Stimulated activated effector memory CD8-positive, alpha-beta T cell treated with anti-CD3 and anti-CD28 coated beads, Interleukin-12 subunit alpha, Interleukin-12 subunit beta, amount 100 ng/mL, for 72 hours (primary cell): Measurements from ENCODE around the gene TRPC4AP.

ENCODE experiments used
- ATAC-seq: fragments of 150-1000 bp; cut with Tn5 transposase; 2 replicates; pipeline ENCODE4 v1.10.0; 2021
- DNase-seq, 2 donors: peaks; one replicate each; pipeline ENCODE4 v3.0.0; 2021 to 2022; ENCODE audit warnings: low spot score in 2 of 2
- H3K27ac Mint-ChIP-seq: one replicate; pipeline ENCODE4 v1.8.0; 2022; ENCODE audit warnings: mild to moderate bottlenecking, mixed read lengths
- H3K36me3 Mint-ChIP-seq: one replicate; pipeline ENCODE4 v1.8.0; 2022; ENCODE audit warnings: mild to moderate bottlenecking, mixed read lengths
- H3K4me1 Mint-ChIP-seq: one replicate; pipeline ENCODE4 v1.8.0; 2022; ENCODE audit warnings: mixed read lengths
- H3K4me3 Mint-ChIP-seq: one replicate; pipeline ENCODE4 v1.8.0; 2022; ENCODE audit warnings: mild to moderate bottlenecking, mixed read lengths
- H3K9me3 Mint-ChIP-seq: one replicate; pipeline ENCODE4 v1.8.0; 2022; ENCODE audit warnings: mixed read lengths

The TRPC4AP gene

GRCh38 chr20:34976286-34976685 is 116.3 kb downstream of the TRPC4AP start:
- H3K36me3 Mint-ChIP-seq: no peaks in the 10 kb centered on the region
- no peaks in the 10 kb centered on the region for H3K4me1 Mint-ChIP-seq
- no peak overlapping the region for H3K27ac Mint-ChIP-seq
- H3K9me3 Mint-ChIP-seq: no peaks in the 10 kb centered on the region
- H3K4me3 Mint-ChIP-seq: no peak overlapping the region
- no peak for DNase-seq
- no peak for ATAC-seq

- Mint-ChIP-seq H3K27ac (no peak overlapping the region), H3K4me1 (no peaks in the 10 kb centered on the region)
Observed at GRCh38 chr20:34974246-34974645, 118.4 kb downstream of the TRPC4AP start.

GRCh38 chr20:34971561-34972235 is 120.9 kb downstream of the TRPC4AP start:
- Mint-ChIP-seq H3K36me3 (peaks cover 5% of the 10 kb centered on the region), H3K4me3 (no peak overlapping the region), H3K9me3 (no peaks in the 10 kb centered on the region), H3K27ac (no peak overlapping the region), H3K4me1 (no peaks in the 10 kb centered on the region)
- no peak for ATAC-seq
- no peak for DNase-seq

More at GRCh38 chr20:34974246-34974645, 118.4 kb downstream of the TRPC4AP start:
- Mint-ChIP-seq H3K4me3 (no peak overlapping the region), H3K9me3 (no peaks in the 10 kb centered on the region), H3K36me3 (no peaks in the 10 kb centered on the region)
- DNase-seq (no peak), ATAC-seq (no peak)

DNA sequence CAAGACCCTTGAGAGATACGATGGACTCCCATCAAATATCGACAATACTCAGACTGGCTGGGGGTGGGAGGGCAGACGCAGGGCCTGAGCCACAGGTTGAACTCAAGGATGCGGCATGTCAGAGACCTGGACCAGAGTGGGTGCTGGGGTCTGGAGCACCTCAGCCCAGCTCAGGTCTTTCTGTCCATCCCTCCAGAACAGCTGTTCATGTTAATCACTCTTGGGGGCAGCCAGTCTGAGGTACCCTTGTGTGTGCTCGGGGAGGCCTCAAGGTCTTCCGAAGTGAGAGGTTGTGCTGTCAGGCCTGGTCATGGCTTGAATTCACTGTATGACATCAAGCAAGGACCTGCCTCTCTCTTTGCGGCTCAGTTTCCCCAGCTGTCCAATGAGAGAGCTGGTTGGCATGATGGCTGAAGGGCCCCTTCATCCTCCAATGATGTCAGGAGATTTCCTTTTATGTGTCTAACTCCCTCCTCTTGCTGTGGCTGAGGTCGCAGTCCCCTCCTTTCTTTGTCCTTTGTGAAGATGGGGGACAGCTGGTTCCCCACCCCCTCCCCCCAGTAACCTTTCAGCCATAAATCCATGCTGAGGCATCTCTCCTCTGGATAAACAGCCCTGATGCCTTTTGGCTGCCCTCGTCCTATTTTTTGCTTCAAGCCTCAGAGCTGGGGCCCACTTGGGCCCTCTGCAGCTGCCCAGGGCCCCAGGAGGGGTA is 121.6 kb downstream of the TRPC4AP start:
- H3K9me3 Mint-ChIP-seq: no peaks in the 10 kb centered on the region
- DNase-seq (no peak), ATAC-seq (peak; percentile 31)
- no peaks in the 10 kb centered on the region for H3K4me1 Mint-ChIP-seq
- H3K27ac Mint-ChIP-seq: no peak overlapping the region
- H3K4me3 Mint-ChIP-seq: no peak overlapping the region
- peaks cover 5% of the 10 kb centered on the region for H3K36me3 Mint-ChIP-seq

GRCh38 chr20:34970193-34970840 is 122.3 kb downstream of the TRPC4AP start:
- Mint-ChIP-seq H3K9me3 (no peaks in the 10 kb centered on the region), H3K27ac (no peak overlapping the region), H3K4me1 (no peaks in the 10 kb centered on the region), H3K36me3 (peaks cover 5% of the 10 kb centered on the region), H3K4me3 (no peak overlapping the region)
- ATAC-seq (no peak), DNase-seq (no peak)

DNA sequence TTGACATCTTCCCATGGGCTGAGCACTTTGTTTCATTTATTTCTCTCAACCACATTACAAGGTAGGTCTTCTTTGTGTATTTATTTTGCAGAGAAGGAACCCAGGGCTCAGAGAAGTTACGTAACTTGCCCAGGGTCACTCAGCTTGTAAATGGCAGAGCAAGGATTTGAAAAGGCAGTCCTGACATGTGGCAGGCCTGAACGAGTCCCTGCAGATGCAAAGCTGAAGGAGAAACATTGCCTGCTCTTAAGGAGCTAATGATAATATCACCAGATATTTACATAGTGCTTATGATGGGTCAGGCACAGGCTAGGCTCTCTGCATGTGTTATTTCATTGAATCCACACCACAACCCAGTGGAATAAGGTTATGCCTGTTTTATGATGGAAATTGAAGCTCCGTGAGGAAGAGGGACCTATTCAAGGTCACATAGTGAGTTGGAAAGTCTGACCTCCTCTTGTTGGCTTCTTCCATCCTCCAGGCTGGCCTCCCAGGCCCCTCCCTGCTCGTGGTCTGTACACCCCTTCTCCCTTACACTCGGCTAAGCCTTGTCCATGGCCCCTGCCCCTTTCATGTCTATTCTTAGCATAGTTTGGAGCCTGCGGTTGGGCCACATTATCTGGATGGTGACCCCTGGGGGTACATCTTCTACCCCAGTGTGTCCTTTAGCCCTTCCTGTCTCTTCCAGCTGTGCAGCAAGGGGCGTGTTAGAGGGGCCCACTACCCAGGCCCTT is 124.4 kb downstream of the TRPC4AP start:
- ATAC-seq (no peak), DNase-seq (no peak)
- Mint-ChIP-seq H3K9me3 (no peaks in the 10 kb centered on the region), H3K27ac (peak overlapping the region; percentile 16), H3K36me3 (peaks cover 5% of the 10 kb centered on the region), H3K4me1 (no peaks in the 10 kb centered on the region), H3K4me3 (no peak overlapping the region)

GRCh38 chr20:34967421-34967820 is 125.2 kb downstream of the TRPC4AP start:
- H3K4me1 Mint-ChIP-seq: no peaks in the 10 kb centered on the region
- H3K4me3 Mint-ChIP-seq: no peak overlapping the region
- DNase-seq: no peak
- no peak overlapping the region for H3K27ac Mint-ChIP-seq
- ATAC-seq: no peak
- no peaks in the 10 kb centered on the region for H3K9me3 Mint-ChIP-seq
- H3K36me3 Mint-ChIP-seq: peaks cover 5% of the 10 kb centered on the region

GRCh38 chr20:34965051-34965450 is 127.6 kb downstream of the TRPC4AP start:
- Mint-ChIP-seq H3K4me3 (no peak overlapping the region), H3K4me1 (peaks cover 7% of the 10 kb centered on the region), H3K9me3 (no peaks in the 10 kb centered on the region), H3K36me3 (peaks cover 5% of the 10 kb centered on the region), H3K27ac (no peak overlapping the region)
- ATAC-seq: no peak
- DNase-seq: no peak

GRCh38 chr20:34964486-34964885 is 128.1 kb downstream of the TRPC4AP start:
- peaks cover 5% of the 10 kb centered on the region for H3K36me3 Mint-ChIP-seq
- DNase-seq: no peak

DNA sequence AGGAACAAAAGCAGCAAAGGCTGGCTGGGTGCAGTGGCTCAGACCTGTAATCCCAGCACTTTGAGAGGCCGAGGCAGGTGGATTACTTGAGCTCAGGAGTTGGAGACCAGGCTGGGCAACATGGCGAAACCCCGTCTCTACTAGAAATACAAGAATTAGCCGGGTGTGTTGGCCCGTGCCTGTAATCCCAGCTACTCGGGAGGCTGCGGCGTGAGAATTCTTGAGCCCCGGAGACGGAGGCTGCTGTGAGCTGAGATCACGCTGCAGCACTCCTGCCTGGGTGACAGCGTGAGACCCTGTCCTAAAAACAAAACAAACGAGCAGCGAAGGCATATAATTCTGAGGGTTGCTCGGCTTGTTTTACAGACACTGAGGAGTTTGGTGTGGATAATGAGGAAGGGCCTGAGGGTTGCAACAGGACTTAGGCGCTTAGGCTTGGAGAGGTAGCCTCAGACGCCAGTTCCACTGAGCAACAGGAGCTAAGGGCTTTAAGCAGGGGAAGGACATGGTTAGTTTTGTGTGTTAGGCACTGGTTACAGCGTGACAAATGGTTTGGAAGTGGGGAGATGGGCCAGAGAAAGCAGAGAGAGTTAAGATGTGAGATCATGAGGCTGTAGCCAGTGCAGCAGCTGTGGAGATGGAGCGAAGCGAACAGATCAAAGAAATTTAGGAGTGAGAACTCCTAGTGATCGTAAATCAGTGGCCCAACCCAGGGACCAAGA is 135.7 kb downstream of the TRPC4AP start:
- Mint-ChIP-seq H3K27ac (no peak overlapping the region), H3K36me3 (peaks cover 10% of the 10 kb centered on the region), H3K4me1 (peaks cover 38% of the 10 kb centered on the region), H3K4me3 (peak overlapping the region; percentile 98), H3K9me3 (no peaks in the 10 kb centered on the region)
- no peak for ATAC-seq
- DNase-seq: no peak

More at GRCh38 chr20:34964486-34964885, 128.1 kb downstream of the TRPC4AP start:
- no peak for ATAC-seq
- no peaks in the 10 kb centered on the region for H3K9me3 Mint-ChIP-seq
- peaks cover 7% of the 10 kb centered on the region for H3K4me1 Mint-ChIP-seq
- no peak overlapping the region for H3K4me3 Mint-ChIP-seq
- H3K27ac Mint-ChIP-seq: no peak overlapping the region

DNA sequence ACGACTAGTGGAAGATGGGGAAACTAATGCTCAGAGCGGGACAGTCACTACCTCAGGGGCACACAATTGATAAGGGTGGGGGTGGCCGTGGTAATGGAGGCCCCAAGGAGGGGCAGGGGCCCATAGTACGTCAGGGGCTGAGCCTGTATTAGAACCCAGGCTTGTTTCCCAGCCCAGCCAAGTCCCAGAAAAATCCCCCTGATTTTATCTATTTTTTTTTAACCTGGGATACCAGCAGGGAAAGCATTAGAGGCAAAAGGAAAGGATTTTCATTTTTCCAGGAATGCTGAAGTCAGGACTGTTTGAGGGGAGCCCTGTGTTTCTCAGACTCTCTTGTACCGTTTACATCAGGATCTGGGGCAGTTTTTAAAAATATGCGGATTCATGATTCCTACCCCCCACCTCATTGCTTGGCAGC is 136.6 kb downstream of the TRPC4AP start:
- Mint-ChIP-seq H3K4me1 (peaks cover 43% of the 10 kb centered on the region), H3K4me3 (peak overlapping the region; percentile 98), H3K9me3 (no peaks in the 10 kb centered on the region), H3K27ac (peak overlapping the region; percentile 99), H3K36me3 (peaks cover 10% of the 10 kb centered on the region)
- DNase-seq (no peak), ATAC-seq (no peak)

GRCh38 chr20:34955231-34956040 is 137.2 kb downstream of the TRPC4AP start, which contains the start of the genes GSS and MYH7B:
GSS (minus strand) TSS chr20:34955806; CDS start chr20:34951852, 3,954 bp downstream.
MYH7B (plus strand) TSS chr20:34955868; CDS start chr20:34978006, 22,138 bp downstream.
- Mint-ChIP-seq H3K4me3 (peak within 1 kb of the TSS; percentile 98), H3K4me1 (peaks cover 38% of the 10 kb centered on the region), H3K36me3 (peaks cover 13% of the 10 kb centered on the region), H3K9me3 (no peaks in the 10 kb centered on the region), H3K27ac (peak within 1 kb of the TSS; percentile 99)
- ATAC-seq (peak; percentile 95), DNase-seq (peak; percentile 100)

GRCh38 chr20:34954904-34955230 is 137.7 kb downstream of the TRPC4AP start:
- peak overlapping the region; percentile 99 for H3K27ac Mint-ChIP-seq
- peak in 1 of 2 donors; percentile 56 for DNase-seq
- H3K36me3 Mint-ChIP-seq: peaks cover 19% of the 10 kb centered on the region
- peak overlapping the region; percentile 98 for H3K4me3 Mint-ChIP-seq
- peaks cover 36% of the 10 kb centered on the region for H3K4me1 Mint-ChIP-seq
- no peaks in the 10 kb centered on the region for H3K9me3 Mint-ChIP-seq
- no peak for ATAC-seq

DNA sequence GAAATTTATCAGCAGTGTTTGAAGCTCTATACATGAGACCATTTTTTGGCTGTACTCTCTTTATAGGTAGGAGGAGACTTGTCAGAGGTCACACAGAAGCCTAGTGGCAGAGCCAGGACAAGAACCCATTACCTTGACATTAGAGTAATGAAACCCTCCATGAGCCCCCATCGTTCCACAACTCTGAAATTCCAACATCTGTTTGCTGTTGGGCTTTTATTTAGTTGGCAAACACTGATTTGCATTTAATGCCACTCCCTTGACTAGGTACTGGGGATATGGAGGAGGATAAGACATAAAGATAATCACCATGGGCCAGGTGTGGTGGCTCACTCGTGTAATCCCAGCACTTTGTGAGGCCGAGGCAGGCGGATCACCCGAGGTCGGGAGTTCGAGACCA is 138.6 kb downstream of the TRPC4AP start:
- Mint-ChIP-seq H3K27ac (no peak overlapping the region), H3K4me1 (peaks cover 36% of the 10 kb centered on the region), H3K4me3 (peak overlapping the region; percentile 98), H3K36me3 (peaks cover 27% of the 10 kb centered on the region), H3K9me3 (no peaks in the 10 kb centered on the region)
- DNase-seq (no peak), ATAC-seq (no peak)
